Measurements from ENCODE around the gene LHB.
"Not testable (repeated sequence)": the region's sequence is repeated elsewhere in the genome, so short reads cannot be mapped to it uniquely, and the experiment has no call there.

Gene LHB

DNA sequence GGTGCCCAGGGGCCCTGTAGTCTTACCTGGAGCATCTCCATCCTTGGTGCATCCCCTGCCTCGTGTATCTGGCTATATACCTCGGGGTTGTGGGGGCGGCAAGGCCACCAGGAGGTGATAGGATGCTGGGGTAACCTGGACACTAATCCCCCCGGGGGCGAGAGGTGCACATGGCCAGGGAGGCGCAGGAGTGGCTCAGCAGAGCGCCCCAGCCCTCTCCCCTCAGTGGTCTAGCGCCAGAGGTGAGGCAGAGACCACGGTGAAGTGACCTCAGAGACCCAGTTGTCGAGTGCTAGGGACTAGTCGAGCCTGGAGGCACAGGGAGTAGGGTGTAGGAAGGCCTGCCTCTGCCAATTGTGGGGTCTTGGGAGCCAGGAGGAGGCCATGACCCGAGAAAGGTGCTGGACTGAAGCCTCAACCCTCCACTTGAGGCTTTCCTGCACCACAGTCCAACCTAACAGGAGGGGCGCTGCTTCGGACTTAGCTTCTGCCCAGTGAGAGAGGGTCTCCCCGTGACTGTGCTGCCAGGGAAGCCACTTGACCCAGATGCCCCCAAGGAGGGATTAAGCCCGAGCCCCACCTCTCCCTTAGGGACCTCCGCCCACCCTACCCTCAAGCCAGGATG is at the start of gene LHB:
LHB (minus strand) TSS at position 51 of the 625 bp plus-strand sequence; CDS start at position 41, 10 bp downstream.
- no peak for DNase-seq (ENCODE audit: low read depth in 2 of 2)

DNA sequence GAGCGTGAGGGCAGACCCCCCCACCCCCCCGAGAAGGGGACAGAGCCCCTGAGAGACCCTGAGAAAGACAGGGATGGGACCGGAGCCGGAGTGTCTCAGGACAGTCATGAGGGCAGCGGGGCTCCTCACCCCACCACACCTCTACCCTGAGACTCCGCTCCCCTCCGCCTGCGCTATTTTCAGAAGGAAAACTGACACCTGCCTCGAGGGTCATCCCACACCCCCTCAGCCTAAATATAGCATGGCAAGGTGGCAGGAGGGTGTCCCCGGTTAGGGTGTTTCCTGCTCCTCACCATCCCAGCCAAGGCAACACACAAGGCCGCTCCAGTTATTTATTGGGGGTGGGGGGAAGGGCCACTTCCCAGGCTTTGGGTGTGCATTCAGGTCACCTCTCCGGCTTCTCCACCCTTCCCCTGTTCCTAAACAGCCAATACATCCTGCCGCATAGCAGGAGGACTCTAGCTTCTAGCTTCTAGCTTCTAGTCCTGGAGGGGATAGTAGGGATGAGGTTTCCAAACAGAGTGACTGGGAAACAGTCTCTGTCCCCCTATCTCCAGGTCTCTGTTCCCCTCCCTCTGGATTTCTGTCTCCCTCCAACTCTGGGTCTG is 49.1 kb upstream of the LHB start:
- DNase-seq (ENCODE audit: low read depth in 2 of 2), result no peak

DNA sequence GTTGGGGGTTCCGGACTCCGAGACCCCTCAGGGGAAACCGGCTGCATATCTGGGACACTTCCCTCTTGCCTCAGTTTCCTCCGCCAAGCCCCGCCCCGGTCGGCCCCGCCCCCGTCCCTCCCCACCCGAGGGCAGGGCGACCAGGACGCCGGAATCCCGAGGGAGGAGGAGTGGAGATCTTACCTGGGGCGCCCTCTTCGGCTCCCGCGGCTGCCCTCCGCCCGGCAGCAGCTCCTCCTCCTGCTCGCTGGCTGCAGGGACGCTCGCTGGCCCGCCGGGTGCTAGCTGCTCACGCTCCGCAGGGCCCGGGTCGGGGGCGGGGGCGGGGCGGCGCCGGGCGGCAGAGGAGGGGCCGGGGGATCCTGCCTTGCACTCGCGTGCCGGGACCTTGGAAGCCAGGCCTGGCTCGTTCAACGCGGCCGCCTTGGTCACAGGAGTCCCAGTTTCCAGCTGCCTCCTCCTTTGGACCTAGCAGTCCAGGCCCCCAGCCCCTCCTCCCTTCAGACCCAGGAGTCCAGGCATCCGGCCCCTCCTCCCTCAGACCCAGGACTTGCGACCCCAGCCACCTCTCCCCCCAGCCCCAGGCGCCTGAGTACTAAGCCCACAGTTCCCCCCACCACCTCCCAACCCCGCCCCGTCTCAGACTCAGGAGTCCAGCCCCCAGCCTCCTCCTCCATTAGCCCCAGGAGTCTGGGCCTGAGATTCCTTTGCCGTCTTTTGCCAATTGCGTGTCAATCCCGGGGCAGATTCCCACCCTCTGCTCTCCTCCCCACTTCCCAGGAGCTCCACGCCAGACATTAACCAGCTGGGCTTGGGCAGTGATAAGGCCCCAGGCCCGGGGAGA is 48.1 kb upstream of the LHB start, which contains the start of gene NTF4:
NTF4 (minus strand) TSS at position 51 of the 844 bp plus-strand sequence. CDS start 2,821 bp downstream, outside the sequence.
- DNase-seq (ENCODE audit: low read depth in 2 of 2), result no peak

DNA sequence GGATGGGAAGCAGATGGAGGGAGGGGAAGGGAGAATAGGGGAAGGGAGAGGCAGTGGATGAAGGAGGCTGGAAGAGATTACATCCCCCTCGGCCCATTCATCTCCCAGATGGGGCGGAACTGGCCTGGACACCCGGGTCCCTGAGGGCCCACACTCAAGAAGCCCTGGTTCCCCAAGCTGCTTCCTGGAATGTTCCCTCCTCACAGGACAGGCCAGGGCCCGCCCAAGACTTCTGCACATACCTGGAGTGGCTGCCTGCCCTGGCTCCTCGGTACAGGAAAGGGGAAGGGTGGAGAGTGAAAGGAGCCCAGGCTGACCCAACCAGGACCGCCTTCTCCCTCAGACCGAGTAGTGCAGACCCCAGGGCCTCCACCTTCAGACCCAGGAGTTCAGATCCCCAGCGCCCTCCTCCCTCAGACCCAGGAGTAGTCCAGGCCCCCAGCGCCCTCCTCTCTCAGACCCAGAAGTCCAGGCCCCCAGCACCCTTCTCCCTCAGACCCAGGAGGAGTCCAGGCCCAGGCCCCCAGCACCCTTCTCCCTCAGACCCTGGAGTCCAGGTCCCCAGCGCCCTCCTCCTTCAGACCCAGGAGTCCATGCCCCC is 47.2 kb upstream of the LHB start:
- DNase-seq (ENCODE audit: low read depth in 2 of 2), result no peak

DNA sequence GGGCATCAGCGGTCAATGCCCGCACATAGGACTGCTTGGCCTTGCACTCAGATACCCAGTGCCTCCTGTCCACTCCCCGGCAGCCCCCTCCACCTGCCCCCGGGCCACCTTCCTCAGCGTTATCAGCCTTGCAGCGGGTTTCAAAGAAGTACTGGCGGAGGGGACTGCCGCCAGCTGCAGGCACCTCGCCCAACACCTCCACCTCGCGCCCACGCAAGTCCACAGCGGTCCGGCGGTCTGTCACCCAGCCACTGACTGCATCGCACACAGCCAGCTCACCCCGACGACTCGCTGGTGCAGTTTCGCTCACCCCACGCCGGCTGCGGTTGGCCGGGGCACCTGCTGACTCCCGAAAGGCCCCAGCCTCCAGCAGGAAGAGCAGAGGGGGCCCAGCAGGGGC is 44.6 kb upstream of the LHB start:
- no peak for DNase-seq (ENCODE audit: low read depth in 2 of 2)

DNA sequence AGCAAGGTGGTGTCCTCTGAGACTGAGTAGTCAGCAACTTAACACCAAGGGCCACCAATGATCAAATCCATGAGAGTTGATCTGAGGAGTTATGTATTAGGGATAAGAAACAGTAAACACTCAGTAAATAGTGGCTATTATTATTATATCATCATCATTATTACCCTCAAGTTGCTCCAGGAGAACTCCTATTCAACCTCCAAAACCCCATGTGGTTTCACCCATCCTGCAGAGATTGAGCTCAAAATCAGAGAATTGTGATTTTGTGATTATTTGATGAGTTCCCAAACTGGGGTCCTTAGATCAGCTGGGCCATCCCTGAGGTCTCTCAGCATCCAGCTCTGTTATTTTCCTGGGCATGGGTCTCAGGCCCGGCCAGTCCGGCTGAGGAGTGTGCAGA is 44.1 kb upstream of the LHB start:
- no peak for DNase-seq (ENCODE audit: low read depth in 2 of 2)

DNA sequence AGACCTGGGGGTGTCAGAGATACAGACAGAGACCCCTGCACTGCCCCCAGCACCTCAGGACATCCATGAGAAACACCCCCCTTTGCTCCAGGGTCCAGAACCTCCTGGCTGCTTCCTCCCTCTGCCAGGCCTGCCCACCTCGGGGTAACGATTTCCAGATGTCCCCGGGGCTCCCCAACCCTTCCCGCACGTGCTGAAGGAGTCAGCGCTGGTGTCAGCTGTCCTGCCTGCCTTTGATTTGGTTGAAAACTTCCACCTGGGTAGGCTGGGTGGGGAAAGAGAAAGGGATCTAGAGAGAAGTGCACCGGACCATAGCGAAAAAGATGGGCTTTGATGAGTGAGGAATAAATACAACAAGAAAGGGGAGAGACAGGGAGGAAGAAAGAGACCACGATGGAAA is 42.2 kb upstream of the LHB start:
- no peak for DNase-seq (ENCODE audit: low read depth in 2 of 2)

DNA sequence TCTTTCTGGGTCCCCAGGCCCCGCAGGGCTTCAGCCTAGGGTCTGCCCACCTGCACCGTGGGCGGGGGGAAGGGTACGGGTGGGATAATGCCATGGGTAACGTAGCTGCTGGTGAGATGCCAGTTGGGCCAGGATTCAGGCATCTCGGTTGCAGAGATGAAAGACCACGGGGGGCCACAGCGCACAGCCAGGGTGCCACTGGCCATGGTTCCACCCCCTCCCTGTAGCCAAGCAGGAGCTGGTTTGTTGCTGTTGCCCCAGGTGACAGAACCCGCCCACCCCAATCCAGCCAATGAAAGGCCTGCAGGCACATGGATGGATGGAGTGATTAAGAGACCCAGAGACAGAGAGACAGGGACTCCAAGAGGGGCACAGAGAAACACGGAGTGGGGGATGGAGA is 41.7 kb upstream of the LHB start:
- no peak for DNase-seq (ENCODE audit: low read depth in 2 of 2)

DNA sequence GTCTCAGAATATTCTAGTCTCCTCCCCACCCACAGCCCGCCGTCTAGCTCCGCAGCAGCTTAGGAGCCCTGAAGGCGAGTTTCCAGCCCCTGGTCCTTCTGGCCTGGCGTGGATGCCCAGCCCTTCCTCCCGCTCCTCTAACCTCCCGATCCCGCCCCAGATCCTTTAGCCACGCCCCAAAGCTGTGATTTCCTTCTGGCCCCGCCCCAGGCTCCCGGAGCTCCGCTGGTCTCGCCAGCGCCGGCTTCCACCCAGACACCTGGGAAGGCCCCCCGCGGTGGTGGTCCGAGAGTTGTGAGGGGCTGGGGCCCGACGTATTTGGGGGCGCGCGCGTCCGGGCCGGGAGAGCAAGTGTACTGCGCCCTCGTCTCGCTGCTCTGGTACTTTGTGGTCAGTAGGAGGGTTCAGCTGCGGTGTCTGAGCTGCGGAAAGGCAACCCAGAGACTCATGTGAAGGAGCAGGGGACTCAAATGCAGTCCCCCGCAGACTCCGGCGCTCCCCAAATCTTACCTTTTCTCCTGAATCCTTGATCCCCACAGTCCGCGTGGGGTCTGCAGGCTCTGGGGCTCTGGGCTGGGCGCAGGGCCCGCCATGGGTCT is 40.8 kb upstream of the LHB start, which contains the start of gene CGB7:
CGB7 (minus strand) TSS at position 114 of the 599 bp plus-strand sequence. CDS start 2,374 bp downstream, outside the sequence.
- DNase-seq (ENCODE audit: low read depth in 2 of 2), result no peak

DNA sequence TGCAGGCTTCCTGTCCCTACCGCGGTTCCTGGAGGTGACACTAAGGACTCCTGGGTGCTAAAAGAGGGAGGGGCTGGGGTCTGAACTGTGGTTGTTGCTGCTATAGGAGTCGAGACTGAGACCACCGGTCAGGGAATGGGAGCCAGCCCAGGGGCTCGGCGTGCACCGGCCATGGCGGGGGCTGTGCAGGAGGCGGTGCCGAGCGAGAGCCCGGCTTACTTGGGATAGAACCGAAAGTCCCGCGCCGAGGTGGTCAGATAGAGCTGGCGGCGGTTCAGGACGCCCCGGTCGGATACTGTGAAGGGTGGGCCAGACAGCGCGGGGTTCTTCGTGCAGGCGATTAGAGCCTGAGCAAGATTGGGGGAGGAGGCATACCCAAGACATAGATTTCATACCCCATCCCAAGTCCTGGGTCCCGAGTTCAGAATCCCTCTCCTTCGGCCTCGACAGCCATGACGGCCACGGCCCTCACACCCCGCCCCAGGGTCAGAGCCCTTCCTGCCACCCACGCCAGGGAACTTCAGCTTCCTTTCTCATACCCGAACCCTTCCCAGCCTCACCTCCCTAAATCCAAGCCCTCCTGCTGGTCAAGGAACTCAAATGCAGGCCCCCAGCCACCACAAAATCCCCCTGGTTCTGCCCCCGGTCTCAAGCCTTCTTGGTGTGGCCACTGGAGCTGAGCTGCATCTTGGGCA is 40.2 kb upstream of the LHB start:
- DNase-seq (ENCODE audit: low read depth in 2 of 2), result not testable (repeated sequence)

DNA sequence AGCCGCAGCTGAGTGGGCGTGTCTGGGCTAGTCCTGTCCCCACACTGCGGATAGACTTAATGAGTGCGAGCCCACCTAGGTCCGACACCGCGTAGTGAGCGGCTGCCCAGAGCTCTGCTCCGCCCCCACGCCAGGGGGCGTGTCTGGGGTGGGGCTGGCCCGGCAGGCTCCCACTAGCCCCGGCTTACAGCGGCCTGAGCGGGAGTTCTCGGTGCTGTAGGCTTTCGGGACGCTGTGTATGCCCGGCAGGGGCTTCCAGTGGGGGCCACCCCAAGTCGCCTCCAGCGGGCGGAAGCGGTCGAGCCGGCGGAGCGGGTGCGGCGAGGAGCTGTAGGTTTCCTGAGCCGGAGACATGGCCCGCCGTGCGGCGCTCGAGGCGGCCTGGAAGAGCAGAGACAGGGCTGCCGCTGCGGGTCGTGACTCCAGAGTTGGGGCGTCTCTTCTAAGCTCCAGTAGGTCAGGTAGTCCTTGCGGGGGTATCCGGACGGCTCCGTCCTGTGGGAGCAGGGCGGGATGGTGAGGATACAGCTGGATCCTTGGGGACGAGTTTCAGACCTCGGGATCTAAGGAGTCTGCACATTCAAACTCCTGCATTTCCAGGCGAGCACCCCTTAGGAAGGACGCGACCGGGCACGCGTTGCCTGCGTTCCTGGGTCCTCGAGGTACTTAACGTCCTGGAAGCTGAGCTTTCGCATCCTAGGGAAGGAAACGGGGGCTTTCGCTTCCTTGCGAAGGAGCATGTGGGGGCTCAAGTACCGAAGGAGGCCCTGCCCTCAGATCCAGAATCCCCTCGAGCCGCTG is 39.4 kb upstream of the LHB start:
- DNase-seq (ENCODE audit: low read depth in 2 of 2), result peak in 1 of 2 donors; percentile 37

DNA sequence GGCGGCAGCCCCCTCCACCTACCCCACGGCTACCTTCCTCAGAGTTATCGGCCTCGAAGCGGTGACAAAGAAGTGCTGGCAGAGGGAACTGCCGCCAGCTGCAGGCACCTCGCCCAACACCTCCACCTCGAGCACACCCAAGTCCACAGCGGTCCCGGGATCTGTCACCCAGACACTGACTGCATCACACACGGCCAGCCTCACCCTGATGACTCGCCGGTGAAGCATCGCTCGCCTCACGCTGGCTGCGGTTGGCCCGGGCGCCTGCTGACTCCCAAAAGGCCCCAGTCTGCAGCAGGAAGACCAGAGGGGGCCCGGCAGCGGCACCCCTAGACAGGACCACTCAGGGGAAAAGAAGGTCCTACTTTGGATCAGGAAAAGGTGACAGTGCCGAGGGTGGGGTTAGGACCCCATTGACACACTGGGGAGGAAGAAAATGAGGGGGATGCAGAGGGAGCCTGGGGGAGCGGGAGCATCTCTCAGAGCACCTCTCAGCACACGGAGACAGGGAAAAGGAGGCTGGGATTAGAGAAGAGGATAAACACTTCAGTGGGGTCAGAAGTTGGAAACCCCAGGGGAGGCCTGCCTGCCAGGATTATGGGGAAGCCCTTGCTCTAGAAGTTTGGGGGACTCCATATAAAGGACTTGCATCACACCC is 33.6 kb upstream of the LHB start:
- not testable (repeated sequence) for DNase-seq (ENCODE audit: low read depth in 2 of 2)

DNA sequence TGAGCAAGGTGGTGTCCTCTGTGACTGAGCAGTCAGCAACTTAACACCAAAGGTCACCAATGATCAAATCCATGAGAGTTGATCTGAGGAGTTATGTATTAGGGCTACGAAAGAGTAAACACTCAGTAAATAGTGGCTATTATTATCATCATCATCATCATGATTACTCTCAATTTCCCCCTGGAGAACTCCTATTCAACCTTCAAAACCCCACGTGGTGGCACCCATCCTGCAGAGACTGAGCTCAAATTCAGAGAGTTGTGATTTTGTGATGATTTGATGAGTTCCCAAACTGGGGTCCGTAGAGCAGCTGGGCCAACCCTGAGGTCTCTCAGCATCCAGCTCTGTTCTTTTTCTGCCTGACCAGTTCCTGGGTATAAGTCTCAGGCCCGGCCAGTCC is 32.9 kb upstream of the LHB start:
- DNase-seq (ENCODE audit: low read depth in 2 of 2), result not testable (repeated sequence)

DNA sequence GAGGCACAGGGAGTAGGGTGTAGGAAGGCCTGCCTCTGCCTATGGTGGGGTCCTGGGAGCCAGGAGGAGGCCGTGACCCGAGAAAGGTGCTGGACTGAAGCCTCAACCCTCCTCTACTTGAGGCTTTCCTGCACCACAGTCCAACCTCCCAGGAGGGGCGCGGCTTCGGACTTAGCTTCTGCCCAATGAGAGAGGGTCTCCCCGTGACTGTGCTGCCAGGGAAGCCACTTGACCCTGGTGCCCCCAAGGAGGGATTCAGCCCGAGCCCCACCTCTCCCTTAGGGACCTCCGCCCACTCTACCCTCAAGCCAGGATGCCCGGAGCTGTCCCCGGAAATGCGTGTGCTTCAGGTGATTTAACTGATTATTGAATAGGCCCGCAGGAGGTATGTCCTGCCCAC is 32.1 kb upstream of the LHB start, which contains the start of gene CGB8:
CGB8 (minus strand) TSS at position 101 of the 400 bp plus-strand sequence. CDS start 372 bp downstream, outside the sequence.
- not testable (repeated sequence) for DNase-seq (ENCODE audit: low read depth in 2 of 2)

DNA sequence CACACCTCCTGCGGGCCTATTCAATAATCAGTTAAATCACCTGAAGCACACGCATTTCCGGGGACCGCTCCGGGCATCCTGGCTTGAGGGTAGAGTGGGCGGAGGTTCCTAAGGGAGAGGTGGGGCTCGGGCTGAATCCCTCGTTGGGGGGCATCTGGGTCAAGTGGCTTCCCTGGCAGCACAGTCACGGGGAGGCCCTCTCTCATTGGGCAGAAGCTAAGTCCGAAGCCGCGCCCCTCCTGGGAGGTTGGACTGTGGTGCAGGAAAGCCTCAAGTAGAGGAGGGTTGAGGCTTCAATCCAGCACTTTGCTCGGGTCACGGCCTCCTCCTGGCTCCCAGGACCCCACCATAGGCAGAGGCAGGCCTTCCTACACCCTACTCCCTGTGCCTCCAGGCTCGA is 26.7 kb upstream of the LHB start, which contains the start of gene CGB5:
CGB5 (plus strand) TSS at position 301 of the 400 bp plus-strand sequence. CDS start 362 bp downstream, outside the sequence.
- DNase-seq (ENCODE audit: low read depth in 2 of 2), result not testable (repeated sequence)

DNA sequence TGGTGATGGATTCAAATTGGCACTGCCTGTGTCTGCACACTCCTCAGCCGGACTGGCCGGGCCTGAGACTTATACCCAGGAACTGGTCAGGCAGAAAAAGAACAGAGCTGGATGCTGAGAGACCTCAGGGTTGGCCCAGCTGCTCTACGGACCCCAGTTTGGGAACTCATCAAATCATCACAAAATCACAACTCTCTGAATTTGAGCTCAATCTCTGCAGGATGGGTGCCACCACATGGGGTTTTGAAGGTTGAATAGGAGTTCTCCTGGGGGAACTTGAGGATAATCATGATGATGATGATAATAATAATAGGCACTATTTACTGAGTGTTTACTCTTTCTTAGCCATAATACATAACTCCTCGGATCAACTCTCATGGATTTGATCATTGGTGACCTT is 25.8 kb upstream of the LHB start:
- DNase-seq (ENCODE audit: low read depth in 2 of 2), result not testable (repeated sequence)

DNA sequence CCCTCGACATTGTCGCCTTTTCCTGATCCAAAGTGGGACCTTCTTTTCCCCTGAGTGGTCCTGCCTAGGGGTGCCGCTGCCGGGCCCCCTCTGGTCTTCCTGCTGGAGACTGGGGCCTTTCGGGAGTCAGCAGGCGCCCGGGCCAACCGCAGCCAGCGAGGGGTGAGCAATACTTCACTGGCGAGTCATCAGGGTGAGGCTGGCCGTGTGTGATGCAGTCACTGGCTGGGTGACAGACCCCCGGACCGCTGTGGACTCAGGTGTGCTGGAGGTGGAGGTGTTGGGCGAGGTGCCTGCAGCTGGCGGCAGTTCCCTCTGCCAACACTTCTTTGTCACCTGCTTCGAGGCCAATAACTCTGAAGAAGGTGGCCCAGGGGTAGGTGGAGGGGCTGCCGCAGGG is 25.3 kb upstream of the LHB start:
- DNase-seq (ENCODE audit: low read depth in 2 of 2), result no peak

DNA sequence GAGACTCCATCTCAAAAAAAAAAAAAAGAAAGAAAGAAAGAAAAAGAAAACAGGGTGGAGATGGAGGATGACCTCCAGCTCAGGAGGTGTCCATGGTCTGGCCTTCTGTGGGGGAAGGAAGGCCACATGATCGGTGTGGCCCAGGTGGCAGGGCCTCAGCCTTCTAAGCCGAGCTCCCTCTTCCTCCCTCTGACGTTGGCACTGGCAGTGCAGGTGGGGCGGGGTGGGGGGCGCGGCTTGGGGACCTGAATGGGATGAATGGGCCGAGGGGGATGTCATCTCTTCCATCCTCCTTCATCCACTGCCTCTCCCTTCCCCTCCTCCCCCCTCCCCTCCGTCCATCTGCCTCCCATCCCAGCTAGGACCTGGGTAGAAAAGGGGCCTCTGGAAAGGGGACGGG is 22.8 kb upstream of the LHB start:
- DNase-seq (ENCODE audit: low read depth in 2 of 2), result not testable (repeated sequence)

DNA sequence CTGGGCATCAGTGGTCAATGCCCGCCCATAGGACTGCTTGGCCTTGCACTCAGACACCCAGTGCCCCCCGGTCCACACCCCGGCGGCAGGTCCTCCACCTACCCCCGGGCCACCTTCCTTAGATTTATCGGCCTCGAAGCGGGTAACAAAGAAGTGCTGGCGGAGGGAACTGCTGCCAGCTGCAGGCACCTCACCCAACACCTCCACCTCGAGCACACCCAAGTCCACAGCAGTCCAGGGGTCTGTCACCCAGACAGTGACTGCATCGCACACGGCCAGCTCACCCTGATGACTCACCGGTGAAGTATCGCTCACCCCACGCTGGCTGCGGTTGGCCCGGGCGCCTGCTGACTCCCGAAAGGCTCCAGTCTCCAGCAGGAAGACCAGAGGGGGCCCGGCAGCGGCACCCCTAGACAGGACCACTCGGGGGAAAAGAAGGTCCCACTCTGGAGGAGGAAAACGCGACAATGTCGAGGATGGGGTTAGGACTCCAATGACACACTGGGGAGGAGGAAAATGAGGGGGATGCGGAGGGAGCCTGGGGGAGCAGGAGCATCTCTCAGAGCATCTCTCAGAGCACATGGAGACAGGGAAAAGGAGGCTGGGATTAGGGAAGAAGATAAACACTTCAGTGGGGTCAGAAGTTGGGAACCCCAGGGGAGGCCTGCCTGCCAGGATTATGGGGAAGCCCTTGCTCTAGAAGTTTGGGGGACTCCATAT is 21.8 kb upstream of the LHB start:
- not testable (repeated sequence) for DNase-seq (ENCODE audit: low read depth in 2 of 2)
